Stimulated activated CD8-positive, alpha-beta memory T cell treated with anti-CD3 and anti-CD28 coated beads, Interleukin-12 subunit alpha, Interleukin-12 subunit beta, amount 100 ng/mL, for 24 hours (primary cell): Measurements from ENCODE around the gene DIAPH3.

ENCODE experiments used
- DNase-seq: peaks from one replicate; pipeline ENCODE4 v3.0.0-alpha.2; 2020; ENCODE audit errors: extremely low read depth

The DIAPH3 gene

GRCh38 chr13:59721926-59722910 is 441.5 kb downstream of the DIAPH3 start:
- no peak for DNase-seq

GRCh38 chr13:59715611-59716010 is 448.1 kb downstream of the DIAPH3 start:
- no peak for DNase-seq

- DNase-seq: no peak
Measured at GRCh38 chr13:59710996-59711701, 452.6 kb downstream of the DIAPH3 start.

GRCh38 chr13:59710416-59710815 is 453.3 kb downstream of the DIAPH3 start:
- no peak for DNase-seq

GRCh38 chr13:59706101-59706976 is 457.4 kb downstream of the DIAPH3 start:
- DNase-seq: no peak

- no peak for DNase-seq
Measured at GRCh38 chr13:59702269-59702668, 461.5 kb downstream of the DIAPH3 start.

- DNase-seq: no peak
Measured at GRCh38 chr13:59701261-59701660, 462.5 kb downstream of the DIAPH3 start.

- DNase-seq: no peak
Measured at GRCh38 chr13:59700281-59700680, 463.4 kb downstream of the DIAPH3 start.

- no peak for DNase-seq
Measured at GRCh38 chr13:59696271-59696670, 467.5 kb downstream of the DIAPH3 start.

- DNase-seq: no peak
Measured at GRCh38 chr13:59691501-59692066, 472.1 kb downstream of the DIAPH3 start.

GRCh38 chr13:59690857-59691500 is 472.7 kb downstream of the DIAPH3 start:
- DNase-seq: no peak

- DNase-seq: no peak
Measured at GRCh38 chr13:59689057-59689456, 474.7 kb downstream of the DIAPH3 start.

GRCh38 chr13:59686798-59687394 is 476.8 kb downstream of the DIAPH3 start:
- no peak for DNase-seq

GRCh38 chr13:59684105-59684504 is 479.6 kb downstream of the DIAPH3 start:
- DNase-seq: no peak

GRCh38 chr13:59681636-59682311 is 482.0 kb downstream of the DIAPH3 start:
- no peak for DNase-seq

- no peak for DNase-seq
Measured at GRCh38 chr13:59680429-59681024, 483.2 kb downstream of the DIAPH3 start.

GRCh38 chr13:59679254-59679653 is 484.5 kb downstream of the DIAPH3 start:
- DNase-seq: no peak

GRCh38 chr13:59677966-59678814 is 485.5 kb downstream of the DIAPH3 start:
- DNase-seq: no peak

GRCh38 chr13:59677430-59677829 is 486.3 kb downstream of the DIAPH3 start:
- no peak for DNase-seq
